ENCODE data around the gene PPFIA2. TPM values are rescaled to one million over a fixed set of nuclear protein-coding genes. Genes with fewer than 3 reads are reported as not detected.

Gene PPFIA2
- polyA plus RNA-seq, 1 experiment, result 0.20 TPM

DNA sequence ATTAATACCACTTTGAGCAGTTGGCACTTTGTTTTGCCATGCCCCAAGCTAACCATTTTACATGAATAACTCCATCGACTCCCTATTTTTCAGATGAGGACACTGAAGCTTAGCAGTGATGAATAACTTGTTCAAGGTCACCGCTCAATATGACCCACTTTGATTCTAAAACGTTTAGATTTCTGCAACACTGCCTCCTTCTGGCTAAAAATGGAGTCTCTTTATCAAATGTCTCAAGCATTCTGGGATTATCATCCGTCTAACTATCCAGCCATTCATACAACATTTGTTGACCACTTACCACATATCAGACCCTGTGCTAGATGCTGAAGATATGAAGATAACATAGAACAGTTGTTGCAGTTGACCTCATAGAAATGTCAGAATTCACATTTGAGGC lies 298.0 kb downstream of the PPFIA2 start:
- H3K9me3 ChIP-seq (ENCODE audit: control insufficient read depth, insufficient read depth, low read length), result no peaks in the 10 kb centered on the region
- H3K27ac ChIP-seq (ENCODE audit: low read depth, low read length), result no peak overlapping the region
- DNase-seq (ENCODE audit: low read depth, low spot score), result no peak
- TF ChIP-seq, protein P1, sequence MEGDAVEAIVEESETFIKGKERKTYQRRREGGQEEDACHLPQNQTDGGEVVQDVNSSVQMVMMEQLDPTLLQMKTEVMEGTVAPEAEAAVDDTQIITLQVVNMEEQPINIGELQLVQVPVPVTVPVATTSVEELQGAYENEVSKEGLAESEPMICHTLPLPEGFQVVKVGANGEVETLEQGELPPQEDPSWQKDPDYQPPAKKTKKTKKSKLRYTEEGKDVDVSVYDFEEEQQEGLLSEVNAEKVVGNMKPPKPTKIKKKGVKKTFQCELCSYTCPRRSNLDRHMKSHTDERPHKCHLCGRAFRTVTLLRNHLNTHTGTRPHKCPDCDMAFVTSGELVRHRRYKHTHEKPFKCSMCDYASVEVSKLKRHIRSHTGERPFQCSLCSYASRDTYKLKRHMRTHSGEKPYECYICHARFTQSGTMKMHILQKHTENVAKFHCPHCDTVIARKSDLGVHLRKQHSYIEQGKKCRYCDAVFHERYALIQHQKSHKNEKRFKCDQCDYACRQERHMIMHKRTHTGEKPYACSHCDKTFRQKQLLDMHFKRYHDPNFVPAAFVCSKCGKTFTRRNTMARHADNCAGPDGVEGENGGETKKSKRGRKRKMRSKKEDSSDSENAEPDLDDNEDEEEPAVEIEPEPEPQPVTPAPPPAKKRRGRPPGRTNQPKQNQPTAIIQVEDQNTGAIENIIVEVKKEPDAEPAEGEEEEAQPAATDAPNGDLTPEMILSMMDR (IDR thresholded peaks at IDR 0.05; ENCODE audit: low read depth, low read length), result no peak
- POLR2A ChIA-PET, result no interaction called here
- CTCF ChIA-PET, result no interaction called here
- no peak overlapping the region for H3K4me3 ChIP-seq (ENCODE audit: low read depth, low read length)
- no peaks in the 10 kb centered on the region for H3K27me3 ChIP-seq (ENCODE audit: control insufficient read depth, insufficient read depth, low read length)

DNA sequence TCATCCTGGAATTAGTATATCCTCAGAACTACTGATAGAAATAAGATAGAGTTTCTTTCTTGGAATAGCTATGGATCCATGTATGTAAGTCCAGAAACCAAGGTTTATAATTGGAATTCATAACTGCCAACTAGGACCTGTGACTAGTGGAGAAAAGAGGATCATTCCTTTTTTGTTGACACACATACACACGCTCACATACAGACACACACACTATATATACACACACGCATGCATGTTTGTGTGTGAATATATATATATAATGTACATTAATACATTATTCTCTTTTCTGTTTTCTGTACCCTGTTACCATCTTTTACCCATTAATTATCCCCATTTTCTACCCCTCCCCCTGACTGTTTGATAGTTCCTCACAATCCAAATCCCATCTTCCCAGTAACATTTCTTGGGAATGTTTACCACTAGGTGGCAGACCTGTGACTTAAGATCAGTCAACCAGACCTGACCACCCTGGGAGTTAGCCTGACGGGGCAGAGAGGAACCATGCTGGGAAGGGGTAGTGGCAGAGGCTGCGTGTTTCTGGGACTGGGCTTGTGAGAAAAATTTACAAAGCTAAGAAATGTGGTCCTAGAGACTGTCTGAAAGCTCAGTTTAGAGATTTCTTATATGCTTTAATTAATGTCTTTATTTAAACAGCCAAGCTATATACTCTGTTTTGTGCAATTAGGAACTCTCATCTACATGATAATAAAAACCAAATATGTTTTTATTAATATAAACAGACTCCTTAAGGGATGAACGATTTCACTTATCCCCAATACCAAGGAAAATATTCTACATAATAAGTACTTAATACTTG lies 308.0 kb downstream of the PPFIA2 start:
- Histone ChIP-seq H3K27me3 (ENCODE audit: control insufficient read depth, insufficient read depth, low read length) (no peaks in the 10 kb centered on the region), H3K9me3 (ENCODE audit: control insufficient read depth, insufficient read depth, low read length) (no peaks in the 10 kb centered on the region), H3K27ac (ENCODE audit: low read depth, low read length) (no peak overlapping the region), H3K4me3 (ENCODE audit: low read depth, low read length) (no peak overlapping the region)
- TF ChIP-seq, protein P1 (IDR thresholded peaks at IDR 0.05; ENCODE audit: low read depth, low read length), result peak; percentile 69
- DNase-seq (ENCODE audit: low read depth, low spot score), result peak; percentile 21
- CTCF ChIA-PET, result interaction anchor here (0.6 to 2.0 kb wide), 20 partner anchors 9 to 187 kb away, joined by 3 to 20 read pairs (median 3); no protein-coding TSS in a partner anchor
- POLR2A ChIA-PET, result no interaction called here

GRCh38 chr12:81441629-81442028 lies 317.5 kb downstream of the PPFIA2 start:
- CTCF ChIA-PET, result interaction anchor here (2.4 kb wide), 1 partner anchor 9 kb away, joined by 10 read pairs; no protein-coding TSS in a partner anchor
- no peaks in the 10 kb centered on the region for H3K27me3 ChIP-seq (ENCODE audit: control insufficient read depth, insufficient read depth, low read length)
- no peaks in the 10 kb centered on the region for H3K9me3 ChIP-seq (ENCODE audit: control insufficient read depth, insufficient read depth, low read length)
- POLR2A ChIA-PET, result no interaction called here
- TF ChIP-seq, protein P1 (IDR thresholded peaks at IDR 0.05; ENCODE audit: low read depth, low read length), result no peak
- DNase-seq (ENCODE audit: low read depth, low spot score), result no peak
- H3K27ac ChIP-seq (ENCODE audit: low read depth, low read length), result no peak overlapping the region
- no peak overlapping the region for H3K4me3 ChIP-seq (ENCODE audit: low read depth, low read length)

- H3K4me3 ChIP-seq (ENCODE audit: low read depth, low read length), result no peak overlapping the region
- H3K27me3 ChIP-seq (ENCODE audit: control insufficient read depth, insufficient read depth, low read length), result no peaks in the 10 kb centered on the region
- CTCF ChIA-PET, result no interaction called here
- H3K9me3 ChIP-seq (ENCODE audit: control insufficient read depth, insufficient read depth, low read length), result no peaks in the 10 kb centered on the region
- POLR2A ChIA-PET, result no interaction called here
- no peak overlapping the region for H3K27ac ChIP-seq (ENCODE audit: low read depth, low read length)
- TF ChIP-seq, protein P1 (IDR thresholded peaks at IDR 0.05; ENCODE audit: low read depth, low read length), result no peak
- no peak for DNase-seq (ENCODE audit: low read depth, low spot score)
Observed at GRCh38 chr12:81440001-81440400, 319.1 kb downstream of the PPFIA2 start.

DNA sequence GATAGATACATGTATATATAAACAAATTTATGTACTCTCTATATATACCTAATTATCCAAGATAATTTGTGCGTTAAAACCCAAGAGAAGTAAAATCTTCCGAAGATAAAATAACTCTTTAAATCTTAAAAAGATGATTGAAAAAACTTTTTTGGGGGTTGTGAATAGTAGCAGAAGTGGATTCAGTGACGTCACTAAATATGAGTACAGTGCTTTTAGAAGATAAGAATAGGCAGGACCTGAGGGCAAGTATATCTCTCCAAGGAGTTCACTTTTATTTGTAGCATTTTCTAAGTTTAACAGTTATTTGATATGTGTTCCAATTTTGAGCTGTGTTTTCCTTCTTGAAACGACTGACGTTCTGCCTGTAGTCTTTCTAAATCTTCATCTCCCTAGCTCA lies 319.8 kb downstream of the PPFIA2 start:
- Histone ChIP-seq H3K27ac (ENCODE audit: low read depth, low read length) (no peak overlapping the region), H3K9me3 (ENCODE audit: control insufficient read depth, insufficient read depth, low read length) (no peaks in the 10 kb centered on the region), H3K4me3 (ENCODE audit: low read depth, low read length) (no peak overlapping the region), H3K27me3 (ENCODE audit: control insufficient read depth, insufficient read depth, low read length) (no peaks in the 10 kb centered on the region)
- no peak for DNase-seq (ENCODE audit: low read depth, low spot score)
- POLR2A ChIA-PET, result no interaction called here
- CTCF ChIA-PET, result no interaction called here
- TF ChIP-seq, protein P1 (IDR thresholded peaks at IDR 0.05; ENCODE audit: low read depth, low read length), result no peak
